B cell (primary cell): ENCODE measurements around the gene CPT2.

Experiments used
- EZH2 ChIP-seq: IDR thresholded peaks from 2 replicates; pipeline ENCODE4 v1.6.1; 2012; ENCODE audit warnings: borderline replicate concordance, low read depth, mild to moderate bottlenecking, moderate library complexity, low read length; ENCODE audit not compliant: insufficient read depth, poor library complexity, severe bottlenecking
- TF ChIP-seq, protein P1 (sequence below): fragments of 200-600 bp; IDR thresholded peaks from one replicate; pipeline ENCODE4 v1.8.0; 2022; ENCODE audit warnings: antibody characterized with exemption, mild to moderate bottlenecking

DNA sequence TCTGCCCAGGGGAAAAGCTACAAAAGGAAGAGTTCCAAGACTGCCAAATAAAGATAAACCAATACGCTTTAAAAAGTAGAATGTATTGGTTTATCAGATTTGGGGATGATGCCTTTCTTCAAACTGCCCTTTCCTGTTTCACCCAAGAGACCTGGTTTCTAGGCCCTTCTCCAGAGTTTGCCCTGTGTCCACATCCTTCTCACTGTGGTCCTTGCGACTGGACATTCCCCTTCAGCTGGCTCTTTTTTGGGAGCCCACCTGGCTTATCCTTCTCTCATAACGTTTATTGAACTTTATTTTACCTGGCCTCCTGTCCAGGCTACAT lies 24.3 kb downstream of the CPT2 start:
- TF ChIP-seq, protein P1, sequence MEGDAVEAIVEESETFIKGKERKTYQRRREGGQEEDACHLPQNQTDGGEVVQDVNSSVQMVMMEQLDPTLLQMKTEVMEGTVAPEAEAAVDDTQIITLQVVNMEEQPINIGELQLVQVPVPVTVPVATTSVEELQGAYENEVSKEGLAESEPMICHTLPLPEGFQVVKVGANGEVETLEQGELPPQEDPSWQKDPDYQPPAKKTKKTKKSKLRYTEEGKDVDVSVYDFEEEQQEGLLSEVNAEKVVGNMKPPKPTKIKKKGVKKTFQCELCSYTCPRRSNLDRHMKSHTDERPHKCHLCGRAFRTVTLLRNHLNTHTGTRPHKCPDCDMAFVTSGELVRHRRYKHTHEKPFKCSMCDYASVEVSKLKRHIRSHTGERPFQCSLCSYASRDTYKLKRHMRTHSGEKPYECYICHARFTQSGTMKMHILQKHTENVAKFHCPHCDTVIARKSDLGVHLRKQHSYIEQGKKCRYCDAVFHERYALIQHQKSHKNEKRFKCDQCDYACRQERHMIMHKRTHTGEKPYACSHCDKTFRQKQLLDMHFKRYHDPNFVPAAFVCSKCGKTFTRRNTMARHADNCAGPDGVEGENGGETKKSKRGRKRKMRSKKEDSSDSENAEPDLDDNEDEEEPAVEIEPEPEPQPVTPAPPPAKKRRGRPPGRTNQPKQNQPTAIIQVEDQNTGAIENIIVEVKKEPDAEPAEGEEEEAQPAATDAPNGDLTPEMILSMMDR: no peak
- no peak for TF ChIP-seq EZH2
